Measurements from ENCODE around the gene HCN1. TPM values are rescaled to one million over a fixed set of nuclear protein-coding genes. Genes with fewer than 3 reads are reported as not detected.

Gene HCN1
- total RNA-seq, 2 donors from 2014 or later = 5.9 to 10.8 TPM

GRCh38 chr5:45521067-45521466 is 175.1 kb downstream of the HCN1 start:
- Histone ChIP-seq H3K36me3 (ENCODE audit: control insufficient read depth, insufficient read depth, low read length) (no peaks in the 10 kb centered on the region), H3K4me1 (ENCODE audit: control insufficient read depth, insufficient read depth, low read length) (no peaks in the 10 kb centered on the region), H3K9ac (ENCODE audit: extremely low read depth, low read length, poor library complexity, severe bottlenecking) (no peak overlapping the region), H3K27me3 (ENCODE audit: control insufficient read depth, insufficient read depth, low read length, poor library complexity, severe bottlenecking) (no peaks in the 10 kb centered on the region), H3K4me3 (ENCODE audit: low read length) (no peak overlapping the region), H3K9me3 (ENCODE audit: control insufficient read depth, low read length) (no peaks in the 10 kb centered on the region), H3K27ac (ENCODE audit: low read depth, low read length) (no peak overlapping the region)
- peak; percentile 88 for DNase-seq
- Mint-ChIP-seq H3K36me3 (ENCODE audit: low read depth) (no peaks in the 10 kb centered on the region), H3K27ac (no peak overlapping the region), H3K27me3 (ENCODE audit: insufficient read depth) (peaks cover 2% of the 10 kb centered on the region), H3K4me3 (no peak overlapping the region), H3K9me3 (no peaks in the 10 kb centered on the region), H3K4me1 (peaks cover 6% of the 10 kb centered on the region)
- peak; percentile 85 for TF ChIP-seq CTCF (conservative IDR thresholded peaks at IDR 0.05)
- 7% methylated on average over 2 of the region's 2 CpGs for WGBS, 2 experiments (ENCODE audit: insufficient coverage in 1 of 2, insufficient read length in 1 of 2)

- no peak overlapping the region for H3K27ac ChIP-seq (ENCODE audit: low read depth, low read length)
- Mint-ChIP-seq H3K4me1 (no peaks in the 10 kb centered on the region), H3K36me3 (ENCODE audit: low read depth) (no peaks in the 10 kb centered on the region), H3K27me3 (ENCODE audit: insufficient read depth) (no peaks in the 10 kb centered on the region), H3K27ac (no peak overlapping the region), H3K9me3 (no peaks in the 10 kb centered on the region), H3K4me3 (no peak overlapping the region)
- H3K27me3 ChIP-seq (ENCODE audit: control insufficient read depth, insufficient read depth, low read length, poor library complexity, severe bottlenecking) = no peaks in the 10 kb centered on the region
- 93% methylated on average over 1 of the region's 1 CpG; no CpG with 5 or more reads in 1 of the 2 experiments for WGBS, 2 experiments (ENCODE audit: insufficient coverage in 1 of 2, insufficient read length in 1 of 2)
- no peaks in the 10 kb centered on the region for H3K9me3 ChIP-seq (ENCODE audit: control insufficient read depth, low read length)
- H3K36me3 ChIP-seq (ENCODE audit: control insufficient read depth, insufficient read depth, low read length) = no peaks in the 10 kb centered on the region
- no peak for TF ChIP-seq CTCF (conservative IDR thresholded peaks at IDR 0.05)
- no peak overlapping the region for H3K4me3 ChIP-seq (ENCODE audit: low read length)
- no peak overlapping the region for H3K9ac ChIP-seq (ENCODE audit: extremely low read depth, low read length, poor library complexity, severe bottlenecking)
- H3K4me1 ChIP-seq (ENCODE audit: control insufficient read depth, insufficient read depth, low read length) = no peaks in the 10 kb centered on the region
- no peak for DNase-seq
These were observed 183.7 kb downstream of the HCN1 start for GRCh38 chr5:45512521-45512920.

- Mint-ChIP-seq H3K9me3 (peaks cover under 1% of the 10 kb centered on the region), H3K4me3 (no peak overlapping the region), H3K27me3 (ENCODE audit: insufficient read depth) (no peaks in the 10 kb centered on the region)
These were observed 186.8 kb downstream of the HCN1 start for GRCh38 chr5:45509371-45509770.

More at GRCh38 chr5:45509371-45509770, 186.8 kb downstream of the HCN1 start:
- Histone ChIP-seq H3K36me3 (ENCODE audit: control insufficient read depth, insufficient read depth, low read length) (no peaks in the 10 kb centered on the region), H3K4me3 (ENCODE audit: low read length) (no peak overlapping the region), H3K27me3 (ENCODE audit: control insufficient read depth, insufficient read depth, low read length, poor library complexity, severe bottlenecking) (no peaks in the 10 kb centered on the region), H3K4me1 (ENCODE audit: control insufficient read depth, insufficient read depth, low read length) (no peaks in the 10 kb centered on the region), H3K9ac (ENCODE audit: extremely low read depth, low read length, poor library complexity, severe bottlenecking) (no peak overlapping the region), H3K27ac (ENCODE audit: low read depth, low read length) (no peak overlapping the region), H3K9me3 (ENCODE audit: control insufficient read depth, low read length) (no peaks in the 10 kb centered on the region)
- Mint-ChIP-seq H3K4me1 (no peaks in the 10 kb centered on the region), H3K36me3 (ENCODE audit: low read depth) (no peaks in the 10 kb centered on the region), H3K27ac (no peak overlapping the region)
- TF ChIP-seq CTCF (conservative IDR thresholded peaks at IDR 0.05) = no peak
- no peak for DNase-seq
- WGBS, 2 experiments (ENCODE audit: insufficient coverage in 1 of 2, insufficient read length in 1 of 2) = 100% methylated on average over 2 of the region's 2 CpGs; no CpG with 5 or more reads in 1 of the 2 experiments
